OCI-LY3 (cell line): ENCODE measurements around the gene RAB9A.

Experiments used
- CTCF ChIP-seq: fragments of 200-600, 300-600 bp; sonication (generic); IDR thresholded peaks from 2 replicates; pipeline ENCODE4 v1.5.1; 2014; ENCODE audit warnings: antibody characterized with exemption, low read length, low read depth
- EZH2phosphoT487 ChIP-seq: fragments of 200-600 bp; shearing (Covaris generic); IDR thresholded peaks from 2 replicates; pipeline ENCODE4 v1.6.1; 2018; ENCODE audit warnings: antibody characterized with exemption, mixed run types, low read depth

GRCh38 chrX:13691841-13692371 is 3.0 kb downstream of the RAB9A start:
- TF ChIP-seq CTCF (no peak), EZH2phosphoT487 (no peak)
